GM12878 (cell line): ENCODE measurements around the gene CTNNBL1.

Experiments used
- CHD2 ChIP-seq: IDR thresholded peaks from 2 replicates; pipeline ENCODE4 v1.6.1; 2011; ENCODE audit warnings: low read depth, low read length, improper control_type of control experiment, borderline replicate concordance
- EZH2 ChIP-seq: IDR thresholded peaks from 2 replicates; pipeline ENCODE4 v1.6.1; 2012; ENCODE audit warnings: low read depth, mild to moderate bottlenecking, control low read depth, inconsistent platforms, low read length, borderline replicate concordance; ENCODE audit not compliant: control insufficient read depth
- POLR2A ChIP-seq: IDR thresholded peaks from 2 replicates; pipeline ENCODE4 v1.6.1; 2011; ENCODE audit warnings: low read depth, mild to moderate bottlenecking, low read length
- TAF1 ChIP-seq: IDR thresholded peaks from 2 replicates; pipeline ENCODE4 v1.6.1; 2011; ENCODE audit warnings: mild to moderate bottlenecking, low read depth, low read length, borderline replicate concordance
- ZNF274 ChIP-seq: IDR thresholded peaks from one replicate; pipeline ENCODE4 v1.8.0; 2011; ENCODE audit not compliant: insufficient read length, insufficient read depth
- TF ChIP-seq, protein P1 (sequence below), 3 experiments: IDR thresholded peaks in 2 of 3; conservative IDR thresholded peaks in 1 of 3; 2 replicates each; pipeline ENCODE4 v1.5.1; 2011; ENCODE audit warnings: low read depth in 3 of 3, low read length in 3 of 3, mild to moderate bottlenecking in 3 of 3, control low read depth in 2 of 3, moderate library complexity in 2 of 3, inconsistent platforms in 1 of 3, mixed read lengths in 1 of 3; ENCODE audit not compliant: control insufficient read depth in 2 of 3, insufficient read depth in 1 of 3; ENCODE audit errors: extremely low read depth in 1 of 3
- TF ChIP-seq, protein P2 (sequence below): IDR thresholded peaks from 2 replicates; pipeline ENCODE4 v1.6.1; 2011; ENCODE audit warnings: mild to moderate bottlenecking, low read depth, low read length, moderate library complexity; ENCODE audit not compliant: insufficient replicate concordance

DNA sequence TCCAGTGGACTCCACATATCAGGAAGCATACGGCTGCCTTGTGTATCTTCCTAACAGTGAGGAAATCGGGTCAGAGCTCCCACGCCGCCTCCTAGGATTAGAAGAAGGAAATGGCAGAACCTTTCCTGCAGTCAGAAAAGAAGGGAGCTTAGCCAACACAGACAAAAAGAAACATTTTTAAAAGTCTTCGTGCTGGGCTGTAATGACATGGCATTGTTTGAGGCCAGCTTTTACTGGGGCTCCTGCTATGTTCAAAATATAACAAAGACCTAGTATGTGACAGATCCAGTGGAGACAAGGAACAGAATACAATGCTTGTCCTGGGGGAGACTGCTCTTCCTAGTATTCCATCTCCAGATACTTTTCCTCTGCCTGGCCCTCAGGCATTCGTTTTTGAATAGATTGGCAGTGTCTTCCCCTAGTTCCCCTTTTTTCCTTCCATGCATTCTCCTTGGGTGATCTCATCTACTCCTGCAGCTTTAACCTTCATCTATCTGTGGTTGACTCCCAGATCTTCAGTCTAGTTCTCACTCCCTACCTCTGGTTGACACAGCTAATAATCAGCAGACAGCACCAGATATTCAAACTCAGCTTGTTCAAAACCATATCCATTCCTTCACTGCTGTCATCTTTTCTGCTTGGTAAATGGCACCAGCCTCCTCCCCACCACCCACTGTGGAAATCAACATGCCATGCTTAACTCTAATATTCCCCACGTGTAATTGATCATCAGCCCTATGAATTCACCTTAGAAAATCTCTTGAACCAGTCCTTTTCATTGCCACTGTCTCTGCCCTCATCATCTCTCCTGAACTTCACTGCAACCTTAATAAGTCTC, 114.6 kb downstream of the CTNNBL1 start:
- TF ChIP-seq EZH2 (no peak), CHD2 (no peak), ZNF274 (no peak), POLR2A (no peak), TAF1 (no peak)
- TF ChIP-seq, protein P1, sequence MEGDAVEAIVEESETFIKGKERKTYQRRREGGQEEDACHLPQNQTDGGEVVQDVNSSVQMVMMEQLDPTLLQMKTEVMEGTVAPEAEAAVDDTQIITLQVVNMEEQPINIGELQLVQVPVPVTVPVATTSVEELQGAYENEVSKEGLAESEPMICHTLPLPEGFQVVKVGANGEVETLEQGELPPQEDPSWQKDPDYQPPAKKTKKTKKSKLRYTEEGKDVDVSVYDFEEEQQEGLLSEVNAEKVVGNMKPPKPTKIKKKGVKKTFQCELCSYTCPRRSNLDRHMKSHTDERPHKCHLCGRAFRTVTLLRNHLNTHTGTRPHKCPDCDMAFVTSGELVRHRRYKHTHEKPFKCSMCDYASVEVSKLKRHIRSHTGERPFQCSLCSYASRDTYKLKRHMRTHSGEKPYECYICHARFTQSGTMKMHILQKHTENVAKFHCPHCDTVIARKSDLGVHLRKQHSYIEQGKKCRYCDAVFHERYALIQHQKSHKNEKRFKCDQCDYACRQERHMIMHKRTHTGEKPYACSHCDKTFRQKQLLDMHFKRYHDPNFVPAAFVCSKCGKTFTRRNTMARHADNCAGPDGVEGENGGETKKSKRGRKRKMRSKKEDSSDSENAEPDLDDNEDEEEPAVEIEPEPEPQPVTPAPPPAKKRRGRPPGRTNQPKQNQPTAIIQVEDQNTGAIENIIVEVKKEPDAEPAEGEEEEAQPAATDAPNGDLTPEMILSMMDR (IDR thresholded peaks at IDR 0.05 in 2 of 3, conservative IDR thresholded peaks at IDR 0.05 in 1 of 3; ENCODE audit: control insufficient read depth in 2 of 3, extremely low read depth in 1 of 3, insufficient read depth in 1 of 3, low read depth in 3 of 3, low read length in 3 of 3): no peak
- TF ChIP-seq, protein P2, sequence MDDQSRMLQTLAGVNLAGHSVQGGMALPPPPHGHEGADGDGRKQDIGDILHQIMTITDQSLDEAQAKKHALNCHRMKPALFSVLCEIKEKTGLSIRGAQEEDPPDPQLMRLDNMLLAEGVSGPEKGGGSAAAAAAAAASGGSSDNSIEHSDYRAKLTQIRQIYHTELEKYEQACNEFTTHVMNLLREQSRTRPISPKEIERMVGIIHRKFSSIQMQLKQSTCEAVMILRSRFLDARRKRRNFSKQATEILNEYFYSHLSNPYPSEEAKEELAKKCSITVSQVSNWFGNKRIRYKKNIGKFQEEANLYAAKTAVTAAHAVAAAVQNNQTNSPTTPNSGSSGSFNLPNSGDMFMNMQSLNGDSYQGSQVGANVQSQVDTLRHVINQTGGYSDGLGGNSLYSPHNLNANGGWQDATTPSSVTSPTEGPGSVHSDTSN: no peak
